IMR-90 (cell line): ENCODE results near the gene CPSF7. TPM values are rescaled to one million over a fixed set of nuclear protein-coding genes. Genes with fewer than 3 reads are reported as not detected.

Experiments
- ATAC-seq: fragments of 200-7000 bp; cut with Tn5 transposase; 2 replicates; pipeline ENCODE4 v1.9.1; 2020; ENCODE audit warnings: low read depth, mild to moderate bottlenecking, moderate library complexity
- BruUV-seq: library from RNA; stranded (reverse); fragments of 400-500 nt; replicated peaks from 2 replicates; lab custom pipeline; 2021; lab: Mats Ljungman, UMichigan
- CTCF ChIA-PET: fragments of 300-600 bp; formaldehyde crosslinking; extraction: SDS; loops from one replicate; lab custom pipeline; 2021; ENCODE audit warnings: antibody characterized with exemption; lab: Yijun Ruan, JAX
- POLR2A ChIA-PET: fragments of 300-600 bp; sonication (Branson Sonifier 250); formaldehyde crosslinking; loops from one replicate; lab custom pipeline; 2022; ENCODE audit warnings: antibody characterized with exemption; ENCODE audit not compliant: unreplicated experiment; lab: Charles Lee
- DNase-seq: peaks from one replicate; pipeline ENCODE4 v3.0.0; 2013
- H2AFZ ChIP-seq: replicated peaks from 2 replicates; pipeline ENCODE3; 2013; ENCODE audit warnings: low read length, mild to moderate bottlenecking; ENCODE audit not compliant: poor library complexity
- H2AK5ac ChIP-seq: 2 replicates; pipeline ENCODE4 v1.6.1; 2013; ENCODE audit warnings: low read depth, low read length, inconsistent platforms
- H2AK9ac ChIP-seq: replicated peaks from 2 replicates; pipeline ENCODE3; 2013; ENCODE audit warnings: mild to moderate bottlenecking, low read depth, low read length, moderate library complexity; ENCODE audit not compliant: poor library complexity
- H2BK120ac ChIP-seq: 2 replicates; pipeline ENCODE4 v1.6.1; 2013; ENCODE audit warnings: low read depth, low read length, inconsistent platforms
- H2BK15ac ChIP-seq: 3 replicates; pipeline ENCODE4 v1.6.1; 2013; ENCODE audit warnings: low read depth, low read length, inconsistent platforms
- H2BK20ac ChIP-seq: 2 replicates; pipeline ENCODE4 v1.6.1; 2013; ENCODE audit warnings: low read depth, mild to moderate bottlenecking, inconsistent platforms, low read length, moderate library complexity
- H2BK5ac ChIP-seq: 2 replicates; pipeline ENCODE4 v1.6.1; 2013; ENCODE audit warnings: mild to moderate bottlenecking, low read depth, low read length, inconsistent platforms; ENCODE audit not compliant: poor library complexity, severe bottlenecking
- H3K14ac ChIP-seq: replicated peaks from 2 replicates; pipeline ENCODE4 v1.6.1; 2013; ENCODE audit warnings: low read depth, low read length, inconsistent platforms
- H3K18ac ChIP-seq: 2 replicates; pipeline ENCODE4 v1.6.1; 2013; ENCODE audit warnings: low read depth, low read length, control low read depth
- H3K23ac ChIP-seq: 2 replicates; pipeline ENCODE4 v1.6.1; 2013; ENCODE audit warnings: low read depth, low read length, inconsistent platforms
- H3K27ac ChIP-seq: 2 replicates; pipeline ENCODE4 v1.5.1; 2013; ENCODE audit warnings: mild to moderate bottlenecking, control low read depth, low read length; ENCODE audit not compliant: insufficient read depth
- H3K27me3 ChIP-seq: 2 replicates; pipeline ENCODE4 v1.6.1; 2013; ENCODE audit warnings: low read length; ENCODE audit not compliant: control insufficient read depth, insufficient read depth
- H3K36me3 ChIP-seq: 2 replicates; pipeline ENCODE4 v1.6.1; 2013; ENCODE audit warnings: low read length, mixed read lengths; ENCODE audit not compliant: control insufficient read depth, insufficient read depth
- H3K4ac ChIP-seq: 2 replicates; pipeline ENCODE4 v1.6.1; 2013; ENCODE audit warnings: low read depth, low read length, inconsistent platforms
- H3K4me1 ChIP-seq: 2 replicates; pipeline ENCODE4 v1.6.1; 2013; ENCODE audit warnings: low read length, mixed read lengths; ENCODE audit not compliant: control insufficient read depth, insufficient read depth
- H3K4me2 ChIP-seq: 2 replicates; pipeline ENCODE4 v1.6.1; 2013; ENCODE audit warnings: low read depth, mild to moderate bottlenecking, control low read depth, low read length, moderate library complexity
- H3K4me3 ChIP-seq: 2 replicates; pipeline ENCODE4 v1.5.1; 2013; ENCODE audit warnings: low read depth, mild to moderate bottlenecking, control low read depth, low read length, moderate library complexity; ENCODE audit not compliant: insufficient read depth
- H3K56ac ChIP-seq: 2 replicates; pipeline ENCODE4 v1.6.1; 2013; ENCODE audit warnings: low read length, inconsistent platforms; ENCODE audit not compliant: insufficient read depth; ENCODE audit errors: extremely low read depth
- H3K79me1 ChIP-seq, 2 experiments: 2 replicates each; pipeline ENCODE4 v1.6.1; 2013; ENCODE audit warnings: low read length in 2 of 2, inconsistent platforms in 1 of 2, low read depth in 1 of 2
- H3K9ac ChIP-seq: 2 replicates; pipeline ENCODE4 v1.6.1; 2013; ENCODE audit warnings: low read depth, low read length, control low read depth
- H3K9me1 ChIP-seq: 2 replicates; pipeline ENCODE4 v1.6.1; 2013; ENCODE audit warnings: low read length, inconsistent platforms; ENCODE audit not compliant: insufficient read depth
- H3K9me3 ChIP-seq: 2 replicates; pipeline ENCODE4 v1.6.1; 2013; ENCODE audit warnings: low read length; ENCODE audit not compliant: control insufficient read depth, insufficient read depth
- H4K20me1 ChIP-seq: 2 replicates; pipeline ENCODE4 v1.6.1; 2013; ENCODE audit warnings: low read length, inconsistent platforms; ENCODE audit not compliant: insufficient read depth
- H4K5ac ChIP-seq: 2 replicates; pipeline ENCODE4 v1.6.1; 2013; ENCODE audit warnings: mild to moderate bottlenecking, low read depth, low read length, control low read depth
- H4K8ac ChIP-seq, 2 experiments: 2 replicates each; pipeline ENCODE4 v1.6.1; 2013; ENCODE audit warnings: low read depth in 2 of 2, low read length in 2 of 2, control low read depth in 1 of 2, inconsistent platforms in 1 of 2
- H4K91ac ChIP-seq: 2 replicates; pipeline ENCODE4 v1.6.1; 2013; ENCODE audit warnings: low read depth, low read length, inconsistent platforms; ENCODE audit not compliant: insufficient read depth
- BHLHE40 ChIP-seq: fragments of 150-350 bp; IDR thresholded peaks from 2 replicates; pipeline ENCODE4 v1.6.1; 2016; ENCODE audit warnings: mild to moderate bottlenecking, low read depth, low read length
- CEBPB ChIP-seq: IDR thresholded peaks from 2 replicates; pipeline ENCODE4 v1.6.1; 2012; ENCODE audit warnings: low read depth, low read length, improper control_type of control experiment
- CHD1 ChIP-seq: IDR thresholded peaks from 2 replicates; pipeline ENCODE4 v1.6.1; 2012; ENCODE audit warnings: low read depth, low read length, improper control_type of control experiment
- ELK1 ChIP-seq: fragments of 150-350 bp; IDR thresholded peaks from 2 replicates; pipeline ENCODE4 v1.6.1; 2016; ENCODE audit warnings: low read depth, mild to moderate bottlenecking, low read length, moderate library complexity, borderline replicate concordance
- FOS ChIP-seq: fragments of 150-350 bp; IDR thresholded peaks from 2 replicates; pipeline ENCODE4 v1.6.1; 2016; ENCODE audit warnings: low read depth, low read length
- MAZ ChIP-seq: IDR thresholded peaks from 2 replicates; pipeline ENCODE4 v1.6.1; 2012; ENCODE audit warnings: low read depth, mild to moderate bottlenecking, low read length, improper control_type of control experiment, moderate library complexity, borderline replicate concordance
- MXI1 ChIP-seq: IDR thresholded peaks from 2 replicates; pipeline ENCODE4 v1.6.1; 2012; ENCODE audit warnings: low read depth, mild to moderate bottlenecking, low read length, moderate library complexity, borderline replicate concordance
- NFE2L2 ChIP-seq: fragments of 150-350 bp; IDR thresholded peaks from 2 replicates; pipeline ENCODE4 v1.6.1; 2016; ENCODE audit warnings: low read depth, mild to moderate bottlenecking, low read length
- POLR2A ChIP-seq: IDR thresholded peaks from 2 replicates; pipeline ENCODE4 v1.6.1; 2012; ENCODE audit warnings: mild to moderate bottlenecking, low read depth, low read length
- RAD21 ChIP-seq: IDR thresholded peaks from 2 replicates; pipeline ENCODE4 v1.6.1; 2012; ENCODE audit warnings: low read length, improper control_type of control experiment
- RCOR1 ChIP-seq: IDR thresholded peaks from 2 replicates; pipeline ENCODE4 v1.6.1; 2012; ENCODE audit warnings: mild to moderate bottlenecking, low read length, improper control_type of control experiment; ENCODE audit not compliant: insufficient replicate concordance
- RFX5 ChIP-seq: IDR thresholded peaks from 2 replicates; pipeline ENCODE4 v1.8.0; 2012; ENCODE audit warnings: low read depth, mild to moderate bottlenecking, low read length, moderate library complexity
- SMC3 ChIP-seq: fragments of 150-350 bp; IDR thresholded peaks from 2 replicates; pipeline ENCODE4 v1.6.1; 2016; ENCODE audit warnings: low read depth, mild to moderate bottlenecking, antibody characterized with exemption, low read length, moderate library complexity
- WGBS, 2 experiments: methylation state at CpG; one replicate each; pipeline versions ENCODE4 v1.1.5 to v1.1.7; 2013; ENCODE audit warnings: missing lambda C conversion rate in 2 of 2; ENCODE audit not compliant: insufficient read length in 1 of 2; ENCODE audit errors: extremely low coverage in 2 of 2; 5-methylcytosine and 5-hydroxymethylcytosine counted together
- dilution Hi-C: fragments of 300-500 bp; cut with HindIII; formaldehyde crosslinking; loops from one replicate; pipeline ENCODE4 v1.14.3; 2018; ENCODE audit warnings: low sequenced_read_pairs; ENCODE audit not compliant: unreplicated experiment
- in situ Hi-C: fragments of 300-500 bp; cut with MboI; formaldehyde crosslinking; loops from 3 replicates; pipeline ENCODE4 v1.14.3; 2019; ENCODE audit warnings: low sequenced_read_pairs, inconsistent platforms, mixed read lengths
- intact Hi-C: fragments of 100-400 bp; cut with micrococcal nuclease; formaldehyde crosslinking; loops from 2 replicates; pipeline ENCODE4 v1.10.0; 2022
- polyA plus RNA-seq, 3 experiments: library from polyadenylated mRNA; depleted of rRNA; stranded (reverse); fragments of >200 nt; gene quantifications; 2 replicates each; pipeline ENCODE4 v1.2.3, GENCODE V29; 2012; ENCODE audit warnings: low replicate concordance in 1 of 3
- total RNA-seq: library from RNA; depleted of rRNA; stranded (reverse); fragments of >200 nt; gene quantifications from 2 replicates; pipeline ENCODE4 v1.2.3, GENCODE V29; 2012
- TF ChIP-seq, protein P1 (sequence below): conservative IDR thresholded peaks from 2 replicates; pipeline ENCODE4 v1.5.1; 2012; ENCODE audit warnings: mild to moderate bottlenecking, low read depth, low read length, improper control_type of control experiment
- TF ChIP-seq, protein P2 (sequence below): fragments of 150-350 bp; IDR thresholded peaks from 2 replicates; pipeline ENCODE4 v1.6.1; 2017; ENCODE audit warnings: mild to moderate bottlenecking, antibody characterized with exemption, low read length, low read depth

CPSF7 gene
- total and polyA plus RNA-seq, 2 of the 4 experiments (the other 2 are of a cell fraction) = 9.5 to 55.2 TPM

DNA sequence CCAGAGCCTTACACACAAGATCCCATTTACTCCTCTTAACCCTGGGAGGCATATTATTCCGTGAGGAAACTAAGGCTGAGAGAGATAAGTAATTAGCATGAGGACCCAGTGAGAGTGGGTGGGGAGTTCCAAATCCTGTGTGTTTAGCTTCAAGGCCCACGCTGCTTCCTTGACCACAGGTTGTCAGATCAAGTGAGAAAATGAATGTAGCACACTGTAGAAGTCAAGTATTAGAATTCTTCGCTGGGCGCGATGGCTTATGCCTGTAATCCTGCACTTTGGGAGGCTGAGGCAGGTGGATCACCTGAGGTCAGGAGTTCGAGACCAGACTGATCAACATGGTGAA is 71.9 kb downstream of the CPSF7 start:
- no peak for TF ChIP-seq POLR2A
- TF ChIP-seq, protein P1, sequence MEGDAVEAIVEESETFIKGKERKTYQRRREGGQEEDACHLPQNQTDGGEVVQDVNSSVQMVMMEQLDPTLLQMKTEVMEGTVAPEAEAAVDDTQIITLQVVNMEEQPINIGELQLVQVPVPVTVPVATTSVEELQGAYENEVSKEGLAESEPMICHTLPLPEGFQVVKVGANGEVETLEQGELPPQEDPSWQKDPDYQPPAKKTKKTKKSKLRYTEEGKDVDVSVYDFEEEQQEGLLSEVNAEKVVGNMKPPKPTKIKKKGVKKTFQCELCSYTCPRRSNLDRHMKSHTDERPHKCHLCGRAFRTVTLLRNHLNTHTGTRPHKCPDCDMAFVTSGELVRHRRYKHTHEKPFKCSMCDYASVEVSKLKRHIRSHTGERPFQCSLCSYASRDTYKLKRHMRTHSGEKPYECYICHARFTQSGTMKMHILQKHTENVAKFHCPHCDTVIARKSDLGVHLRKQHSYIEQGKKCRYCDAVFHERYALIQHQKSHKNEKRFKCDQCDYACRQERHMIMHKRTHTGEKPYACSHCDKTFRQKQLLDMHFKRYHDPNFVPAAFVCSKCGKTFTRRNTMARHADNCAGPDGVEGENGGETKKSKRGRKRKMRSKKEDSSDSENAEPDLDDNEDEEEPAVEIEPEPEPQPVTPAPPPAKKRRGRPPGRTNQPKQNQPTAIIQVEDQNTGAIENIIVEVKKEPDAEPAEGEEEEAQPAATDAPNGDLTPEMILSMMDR = no peak
- no peak for TF ChIP-seq MAZ
- TF ChIP-seq, protein P2, sequence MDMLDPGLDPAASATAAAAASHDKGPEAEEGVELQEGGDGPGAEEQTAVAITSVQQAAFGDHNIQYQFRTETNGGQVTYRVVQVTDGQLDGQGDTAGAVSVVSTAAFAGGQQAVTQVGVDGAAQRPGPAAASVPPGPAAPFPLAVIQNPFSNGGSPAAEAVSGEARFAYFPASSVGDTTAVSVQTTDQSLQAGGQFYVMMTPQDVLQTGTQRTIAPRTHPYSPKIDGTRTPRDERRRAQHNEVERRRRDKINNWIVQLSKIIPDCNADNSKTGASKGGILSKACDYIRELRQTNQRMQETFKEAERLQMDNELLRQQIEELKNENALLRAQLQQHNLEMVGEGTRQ = no peak
- no peak for TF ChIP-seq ELK1
- TF ChIP-seq RCOR1 = no peak
- TF ChIP-seq RFX5 = no peak
- TF ChIP-seq RAD21 = no peak
- TF ChIP-seq MXI1 = no peak
- no peak for TF ChIP-seq CHD1
- TF ChIP-seq NFE2L2 = no peak
- no peak for TF ChIP-seq SMC3
- no peak for TF ChIP-seq BHLHE40
- TF ChIP-seq FOS = no peak
- no peak for TF ChIP-seq CEBPB

More for the DNA sequence above, 71.9 kb downstream of the CPSF7 start:
- Histone ChIP-seq H4K5ac (no peak overlapping the region), H3K18ac (no peak overlapping the region), H3K4me2 (no peak overlapping the region), H2BK20ac (no peak overlapping the region), H2BK5ac (no peak overlapping the region), H4K91ac (no peak overlapping the region), H3K27me3 (no peaks in the 10 kb centered on the region), H3K9me1 (peaks cover 9% of the 10 kb centered on the region), H3K79me1 (peaks cover 25 to 40% of the 10 kb centered on the region in 2 experiments), H3K27ac (no peak overlapping the region), H2AFZ (no peak overlapping the region), H2AK5ac (no peak overlapping the region), H4K8ac (no peak overlapping the region), H3K56ac (no peak overlapping the region), H3K23ac (no peak overlapping the region), H3K4ac (no peak overlapping the region), H2BK120ac (no peak overlapping the region), H3K4me3 (no peak overlapping the region), H3K4me1 (peaks cover 2% of the 10 kb centered on the region; the same call in 1 of the 2 replicates), H3K9me3 (no peaks in the 10 kb centered on the region), H3K14ac (no peak overlapping the region), H2AK9ac (peak overlapping the region; percentile 23), H3K36me3 (peaks cover 20% of the 10 kb centered on the region), H4K20me1 (no peaks in the 10 kb centered on the region), H3K9ac (no peak overlapping the region), H2BK15ac (no peak overlapping the region)
- DNase-seq (no peak), ATAC-seq (no peak)
- intact Hi-C loops = no loop called here
- dilution Hi-C loops = no loop called here
- WGBS, 2 experiments = 100% methylated on average over 5 of the region's 6 CpGs; no CpG with 5 or more reads in 1 of the 2 experiments
- ChIA-PET POLR2A (no interaction called here), CTCF (interaction anchor here (1.0 kb wide), 1 partner anchor 28 kb away, joined by 3 read pairs; no protein-coding TSS in a partner anchor)
- in situ Hi-C loops = no loop called here
- BruUV-seq = no TSS peak
